Heart right ventricle (tissue), 16 donors: ENCODE data around the gene SMCO1. TPM values are rescaled to one million over a fixed set of nuclear protein-coding genes. Genes with fewer than 3 reads are reported as not detected.
"Not testable (repeated sequence)": the region's sequence is repeated elsewhere in the genome, so short reads cannot be mapped to it uniquely, and the experiment has no call there.

Experiments
- ATAC-seq, 8 donors: fragments of 200-7000 bp; cut with Tn5 transposase; one replicate each; pipeline ENCODE4 v1.9.1; 2020; ENCODE audit warnings: mild to moderate bottlenecking in 8 of 8, moderate library complexity in 8 of 8, moderate number of reproducible peaks in 1 of 8
- DNase-seq, 2 donors: peaks; one replicate each; pipeline ENCODE4 v3.0.0-alpha.2; 2020
- H3K27ac ChIP-seq, 10 donors: fragments of 200-600 bp; sonication (generic) in 2 of 10; one replicate each; pipeline versions ENCODE4 v1.5.0 to v1.8.0; 2020 to 2022; ENCODE audit warnings: mild to moderate bottlenecking in 3 of 10
- H3K27me3 ChIP-seq, 7 donors: fragments of 200-600 bp; one replicate each; pipeline ENCODE4 v1.8.0; 2021 to 2022; ENCODE audit warnings: mild to moderate bottlenecking in 2 of 7
- H3K36me3 ChIP-seq, 9 donors: fragments of 200-600 bp; sonication (generic) in 1 of 9; one replicate each; pipeline versions ENCODE4 v1.5.0 to v1.8.0; 2020 to 2022; ENCODE audit warnings: mild to moderate bottlenecking in 2 of 9
- H3K4me1 ChIP-seq, 9 donors: fragments of 200-600 bp; sonication (generic) in 1 of 9; one replicate each; pipeline versions ENCODE4 v1.5.0 to v1.8.0; 2020 to 2022; ENCODE audit warnings: mild to moderate bottlenecking in 4 of 9
- H3K4me3 ChIP-seq, 10 donors: fragments of 200-600 bp; sonication (generic) in 2 of 10; one replicate each; pipeline versions ENCODE4 v1.5.0 to v1.8.0; 2020 to 2022; ENCODE audit warnings: mild to moderate bottlenecking in 7 of 10, moderate library complexity in 2 of 10
- H3K9me3 ChIP-seq, 11 donors: fragments of 200-600 bp in 10 of 11; sonication (generic) in 2 of 11; one replicate each; pipeline versions ENCODE4 v1.5.0 to v1.8.0; 2013 to 2022; ENCODE audit warnings: mild to moderate bottlenecking in 2 of 11, control low read depth in 1 of 11, moderate library complexity in 1 of 11
- CTCF ChIP-seq, 9 donors: fragments of 200-600 bp; sonication (generic) in 2 of 9; IDR thresholded peaks; one replicate each; pipeline versions ENCODE4 v1.5.0 to v1.8.0; 2021 to 2022; ENCODE audit warnings: antibody characterized with exemption in 9 of 9, mild to moderate bottlenecking in 5 of 9, moderate library complexity in 1 of 9
- WGBS, 2 donors: extraction: QIAGEN DNeasy Blood & Tissue Kit; methylation state at CpG; one replicate each; pipeline ENCODE4 v1.1.7; 2013; ENCODE audit warnings: inconsistent platforms in 1 of 2; 5-methylcytosine and 5-hydroxymethylcytosine counted together
- intact Hi-C, 10 donors: fragments of 100-400 bp; cut with DNase I; formaldehyde crosslinking; loops; one replicate each; pipeline versions ENCODE4 v1.11.1 to v1.14.2; 2022
- polyA plus RNA-seq, 2 donors: library from polyadenylated mRNA; stranded (reverse); fragments of 200-250 nt; gene quantifications; one replicate each; pipeline ENCODE4 v1.2.3, GENCODE V29; 2013
- total RNA-seq, 10 donors: library from RNA; stranded (reverse); fragmentation: NEBNext Ultra II Directional in 3 of 10; extraction: Animal tissue kit (Norgen Biotek cat#: 25700) in 3 of 10; gene quantifications; one replicate each; pipeline versions ENCODE4 v1.2.1 to v1.2.4, GENCODE V29; 2021 to 2023
- donor health status: Arrhythmogenic right ventricular cardiomyopathy.
- donor health status: ischemic (EF 13 %, LVEDD 7.1; RV severe dilation, severe dysfunction).
- donor health status: healthy with polysubstance abuse.
- donor health status: DM: no; HTN: yes; CAD: no.
- donor health status: DM: no; HTN: no; CAD: no.
- donor health status: ischemic (EF 25% LVEDD 6.9; RV normal size, moderate dysfunction).
- donor health status: ischemic (EF 25% LVEDD 5.7; RV mildly dilated, moderate dysfunction).
- donor health status: healthy.
- donor health status: DM: yes; HTN: yes; CAD: no.
- donor health status: Ischemic cardiomyopathy.
- donor health status: ischemic (EF 35%, LVEDD 5.7; RV mildly dilated, moderate dysfunction).
- donor health status: nonischemic (EF 11% LVEDD 7.7; RV severe dilation, severe dysfunction).
- donor health status: DM: yes; HTN: yes; CAD: no.
- donor health status: PGD.
- donor health status: ischemic (EF 29% LVEDD 5.4; RV normal size, mild dysfunction).
- donor health status: nonischemic (EF 23%, LVEDD 6.1; RV moderate dilation, normal function).

Gene SMCO1
- total and polyA plus RNA-seq, 12 donors = 3.2 to 143 (median 58.8) TPM

DNA sequence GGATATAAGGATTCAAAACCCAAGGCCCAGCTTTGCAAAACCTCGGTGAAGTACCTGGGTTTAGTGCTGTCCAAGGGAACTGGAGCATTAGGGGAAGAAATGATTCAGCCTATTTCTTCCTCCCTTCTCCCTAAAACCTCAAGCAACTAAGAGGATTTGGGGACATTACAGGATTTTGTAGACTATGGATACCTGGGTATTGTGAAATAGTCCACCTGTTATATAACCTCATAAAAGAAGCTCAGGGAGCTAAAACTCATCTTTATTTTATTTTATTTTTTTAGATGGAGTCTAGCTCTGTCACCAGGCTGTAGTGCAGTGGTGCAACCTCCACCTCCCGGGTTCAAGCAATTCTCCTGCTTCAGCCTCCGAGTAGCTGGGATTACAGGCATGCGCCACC lies 8.7 kb upstream of the SMCO1 start:
- no peak for DNase-seq
- 93 to 96% methylated on average over 4 of the region's 4 CpGs for WGBS, 2 donors

GRCh38 chr3:196521291-196521690 lies 6.1 kb upstream of the SMCO1 start:
- 77 to 93% methylated on average over 12 of the region's 12 CpGs for WGBS, 2 donors
- H3K4me3 ChIP-seq, H3K27ac ChIP-seq, DNase-seq, H3K36me3 ChIP-seq, ATAC-seq, H3K27me3 ChIP-seq: not testable (repeated sequence)
- intact Hi-C loops = loop anchor here in 3 of 10 donors (5.0 to 10.0 kb wide), 2 partner anchors 269 to 276 kb away; no protein-coding TSS in a partner anchor
- Histone ChIP-seq H3K4me1 (peaks cover 0 to 10% (median 0%) of the 10 kb centered on the region in 9 donors), H3K9me3 (peaks cover 0 to 53% (median 24%) of the 10 kb centered on the region in 11 donors)

More for the DNA sequence above, 8.7 kb upstream of the SMCO1 start:
- Histone ChIP-seq H3K27me3 (peaks cover 0 to 5% (median 0%) of the 10 kb centered on the region in 7 donors), H3K36me3 (no peaks in the 10 kb centered on the region), H3K4me1 (peaks cover 0 to 8% (median 3%) of the 10 kb centered on the region in 9 donors), H3K27ac (no peak overlapping the region), H3K9me3 (peaks cover 0 to 39% (median 18%) of the 10 kb centered on the region in 11 donors), H3K4me3 (no peak overlapping the region)
- TF ChIP-seq CTCF (IDR thresholded peaks at IDR 0.05) = no peak
- intact Hi-C loops = loop anchor here in 3 of 10 donors (5.0 to 10.0 kb wide), 2 partner anchors 272 to 279 kb away; no protein-coding TSS in a partner anchor
- ATAC-seq = no peak

DNA sequence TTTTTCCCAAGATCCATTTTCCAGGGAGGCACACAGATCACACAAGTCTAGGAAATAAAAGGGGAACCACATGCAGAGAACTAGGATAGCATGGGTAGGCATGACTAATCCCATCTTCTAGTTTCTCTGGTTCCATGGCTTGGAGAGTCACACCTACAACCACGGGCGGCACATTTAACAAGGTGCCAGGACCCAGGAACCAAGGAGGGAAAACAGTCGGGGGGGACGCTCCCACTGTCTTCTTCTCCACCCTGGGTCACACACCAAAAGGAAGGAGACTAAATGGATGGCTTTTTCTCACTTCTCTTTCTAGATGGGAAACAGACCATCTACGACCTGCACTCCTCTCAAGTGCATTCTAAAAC lies 4.6 kb upstream of the SMCO1 start:
- intact Hi-C loops = loop anchor here (1.0 to 10.0 kb wide), 7 partner anchors 262 to 667 kb away; no protein-coding TSS in a partner anchor
- Histone ChIP-seq H3K4me1 (peaks cover 0 to 20% (median 0%) of the 10 kb centered on the region in 9 donors), H3K27me3 (no peaks in the 10 kb centered on the region), H3K36me3 (no peaks in the 10 kb centered on the region), H3K9me3 (peaks cover 0 to 53% (median 24%) of the 10 kb centered on the region in 11 donors), H3K27ac (no peak overlapping the region), H3K4me3 (no peak overlapping the region)
- 84 to 85% methylated on average over 5 of the region's 5 CpGs for WGBS, 2 donors
- ATAC-seq (no peak), DNase-seq (no peak)
- no peak for TF ChIP-seq CTCF (IDR thresholded peaks at IDR 0.05)

GRCh38 chr3:196518966-196519717 lies 4.0 kb upstream of the SMCO1 start:
- no peak overlapping the region for H3K4me3 ChIP-seq
- 37 to 42% methylated on average over 12 of the region's 12 CpGs for WGBS, 2 donors

More at GRCh38 chr3:196518966-196519717, 4.0 kb upstream of the SMCO1 start:
- Histone ChIP-seq H3K36me3 (no peaks in the 10 kb centered on the region), H3K27me3 (no peaks in the 10 kb centered on the region), H3K27ac (peak overlapping the region in 2 of 10 donors; percentile 31 to 39), H3K4me1 (peaks cover 0 to 20% (median 0%) of the 10 kb centered on the region in 9 donors), H3K9me3 (peaks cover 0 to 53% (median 24%) of the 10 kb centered on the region in 11 donors)
- ATAC-seq (peak; percentile 72 to 84 (median 79)), DNase-seq (peak; percentile 29 to 75)
- TF ChIP-seq CTCF (IDR thresholded peaks at IDR 0.05) = peak; percentile 42 to 74 (median 64)
- intact Hi-C loops = loop anchor here in 7 of 10 donors (1.0 to 10.0 kb wide), 6 partner anchors 262 to 667 kb away; no protein-coding TSS in a partner anchor
